HG02970 (cell line): ENCODE results near the gene ZFAND2A.

ENCODE experiments used
- ATAC-seq: cut with Tn5 transposase; IDR thresholded peaks from one replicate; pipeline ENCODE4 v1.9.1; 2021; ENCODE audit warnings: mild to moderate bottlenecking, moderate library complexity, moderate number of reproducible peaks; ENCODE audit not compliant: unreplicated experiment, low FRiP score

Gene ZFAND2A

GRCh38 chr7:1111156-1111555 is 48.8 kb downstream of the ZFAND2A start:
- ATAC-seq = no peak

DNA sequence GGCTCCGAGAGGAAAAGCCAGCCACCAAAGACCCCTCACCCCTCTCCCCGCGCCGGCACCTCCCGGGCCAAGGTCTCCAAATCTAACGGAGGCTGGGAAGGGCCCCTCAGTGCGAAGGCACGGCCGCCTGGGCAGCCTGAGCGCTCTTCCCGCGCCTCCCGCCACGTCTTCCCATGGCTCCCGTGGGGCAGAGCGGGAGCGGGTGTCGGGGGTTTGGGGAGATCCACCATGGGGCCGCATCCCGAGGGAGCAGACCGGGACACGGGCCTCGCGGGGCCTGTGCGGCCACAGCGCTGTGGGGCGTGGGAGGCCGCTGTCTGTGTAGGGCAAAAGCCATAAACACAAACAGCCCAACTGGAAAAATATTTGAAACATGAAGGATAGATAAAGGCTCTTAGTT is 49.6 kb downstream of the ZFAND2A start:
- ATAC-seq = no peak

GRCh38 chr7:1109581-1110310 is 50.2 kb downstream of the ZFAND2A start:
- ATAC-seq = no peak

- no peak for ATAC-seq
Observed at GRCh38 chr7:1108264-1108920, 51.6 kb downstream of the ZFAND2A start.

DNA sequence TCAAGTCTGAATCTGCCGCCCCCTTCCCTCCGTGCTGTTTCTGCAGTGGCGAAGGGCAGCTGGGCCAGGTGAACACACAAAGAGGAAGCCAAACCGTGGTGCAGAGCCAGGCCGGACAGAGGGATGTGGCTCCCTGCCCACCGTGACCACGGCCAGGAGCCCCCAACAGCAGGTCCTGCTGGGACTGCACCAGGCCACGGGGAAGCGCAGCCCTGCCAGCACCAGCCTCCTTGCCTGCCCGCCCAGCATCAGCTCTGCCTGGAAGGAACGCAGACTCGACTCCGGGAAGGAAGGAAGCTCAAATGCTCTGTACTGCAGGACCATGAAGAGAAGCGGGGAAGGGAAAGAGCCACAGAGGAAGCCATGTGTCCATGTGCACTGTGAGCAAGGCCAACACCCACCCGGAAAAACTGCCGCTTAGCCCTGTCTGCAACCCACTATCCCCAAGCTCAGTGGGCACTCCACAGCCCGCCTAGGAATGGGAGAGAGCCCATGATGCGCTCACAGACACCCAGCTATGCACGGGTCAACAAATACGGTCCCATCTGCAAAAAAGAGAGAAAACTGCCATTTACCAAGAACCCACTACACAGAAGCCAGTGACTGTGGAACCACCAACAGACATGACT is 53.1 kb downstream of the ZFAND2A start:
- no peak for ATAC-seq

DNA sequence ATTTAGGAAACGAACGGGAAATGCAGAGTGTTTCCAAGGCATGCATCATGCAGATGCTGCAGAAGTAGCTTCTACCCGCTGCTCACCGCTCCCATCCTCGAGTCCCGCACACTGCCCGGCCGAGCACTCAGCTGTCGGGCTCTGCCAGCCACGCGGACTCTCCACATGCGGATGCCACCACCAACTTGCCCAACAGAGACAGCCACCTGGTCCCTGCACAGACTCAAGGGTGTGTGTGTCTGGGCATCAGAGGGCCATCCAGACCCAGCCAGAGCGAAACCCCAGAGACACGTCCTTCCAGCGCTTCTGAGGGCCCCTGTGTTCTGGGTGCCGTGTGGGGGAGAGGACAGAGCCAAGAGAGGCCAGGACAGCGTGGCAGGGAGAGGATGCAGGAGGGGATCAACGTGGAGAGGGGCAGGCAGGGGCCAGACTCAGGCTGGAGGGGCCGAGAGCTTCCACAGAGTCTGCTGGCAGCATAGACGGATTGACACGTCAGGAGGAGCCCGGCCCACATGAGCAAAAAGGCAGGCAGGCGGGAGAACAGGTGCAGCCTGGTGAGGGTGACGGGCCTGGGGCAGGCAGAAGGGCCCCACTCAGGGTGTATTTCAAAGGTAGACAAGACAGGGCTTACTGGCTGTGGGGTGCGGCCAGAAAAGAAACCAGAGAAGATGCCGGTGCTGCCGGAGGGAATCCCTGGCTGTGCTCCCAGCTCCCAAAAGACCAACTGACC is 53.8 kb downstream of the ZFAND2A start:
- ATAC-seq = no peak

- no peak for ATAC-seq
Observed at GRCh38 chr7:1105189-1105588, 54.8 kb downstream of the ZFAND2A start.

- ATAC-seq = no peak
Observed at GRCh38 chr7:1104516-1105179, 55.3 kb downstream of the ZFAND2A start.

DNA sequence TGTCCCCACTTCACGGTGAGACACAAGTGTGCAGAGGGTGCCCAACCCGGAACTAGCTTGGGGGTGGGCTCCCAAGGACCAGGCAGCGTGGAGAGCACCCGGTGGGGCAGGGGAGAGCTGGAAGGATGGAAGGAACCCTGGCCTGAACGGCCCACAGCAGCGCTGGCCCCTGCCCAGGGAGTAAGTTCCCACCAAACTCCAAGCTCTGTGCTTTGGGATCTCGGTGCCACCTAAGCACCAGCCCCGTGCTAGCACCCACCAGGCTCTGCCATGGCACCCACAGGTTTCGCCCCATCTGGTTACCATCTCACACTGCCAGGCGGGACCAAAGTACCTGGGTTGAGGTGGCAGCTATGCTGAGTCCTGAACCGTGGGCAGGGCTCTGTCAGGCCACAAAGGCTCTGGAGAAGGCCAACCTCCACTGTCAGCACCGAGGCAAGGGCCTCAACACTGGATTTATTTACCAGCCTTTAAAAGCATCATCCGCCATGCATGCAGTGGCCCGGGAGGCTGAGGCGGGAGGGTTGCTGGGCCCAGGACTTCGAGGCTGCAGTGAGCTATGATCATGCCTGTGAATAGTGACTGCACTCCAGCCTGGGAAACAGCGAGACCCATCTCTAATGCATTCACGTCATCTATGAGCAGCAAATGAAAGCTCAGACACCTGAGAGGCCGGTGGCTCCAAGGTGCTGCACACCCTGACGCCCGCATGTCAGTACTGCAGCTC is 56.0 kb downstream of the ZFAND2A start:
- ATAC-seq = no peak

DNA sequence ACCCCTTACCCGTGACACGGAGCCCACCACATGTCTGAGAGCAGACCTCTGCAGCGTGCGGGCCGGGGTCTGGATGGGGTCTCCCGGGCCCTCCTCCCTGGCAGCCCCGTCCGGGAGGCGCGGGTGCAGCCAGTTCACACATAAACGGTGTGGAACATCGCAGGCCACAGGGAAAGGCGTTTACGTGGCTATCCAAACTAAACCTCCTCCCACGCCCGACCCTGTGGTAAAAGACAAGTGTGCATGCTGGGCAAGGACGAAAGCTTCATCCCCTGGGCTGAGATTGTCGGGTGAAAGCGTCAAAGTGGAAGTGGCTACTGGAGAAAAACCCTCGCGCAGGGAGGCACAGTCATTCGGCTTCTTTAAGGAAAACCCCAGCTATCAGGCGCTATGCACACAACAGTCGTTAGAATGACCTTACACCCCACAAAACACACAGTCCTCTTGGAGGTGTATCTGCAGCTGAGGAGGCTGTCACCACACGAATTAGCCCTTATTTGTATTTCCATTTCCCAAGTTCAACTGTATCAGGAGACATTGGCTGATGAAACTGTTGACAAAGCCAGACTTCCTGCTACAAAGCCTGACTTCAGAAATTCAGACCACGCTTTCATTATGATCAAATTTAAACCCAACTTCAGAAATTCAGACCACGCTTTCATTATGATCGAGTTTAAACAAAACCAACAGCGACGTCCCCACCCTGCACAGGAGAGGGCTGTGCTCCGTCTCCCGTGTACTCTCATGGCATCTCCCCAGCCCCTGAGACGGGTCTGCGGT is 56.8 kb downstream of the ZFAND2A start:
- ATAC-seq = no peak
